GM18508 (cell line): ENCODE results near the gene MEAK7.

Source experiments
- ATAC-seq: cut with Tn5 transposase; IDR thresholded peaks from one replicate; pipeline ENCODE4 v1.9.1; 2021; ENCODE audit warnings: moderate number of reproducible peaks; ENCODE audit not compliant: insufficient read depth, unreplicated experiment

The MEAK7 gene

DNA sequence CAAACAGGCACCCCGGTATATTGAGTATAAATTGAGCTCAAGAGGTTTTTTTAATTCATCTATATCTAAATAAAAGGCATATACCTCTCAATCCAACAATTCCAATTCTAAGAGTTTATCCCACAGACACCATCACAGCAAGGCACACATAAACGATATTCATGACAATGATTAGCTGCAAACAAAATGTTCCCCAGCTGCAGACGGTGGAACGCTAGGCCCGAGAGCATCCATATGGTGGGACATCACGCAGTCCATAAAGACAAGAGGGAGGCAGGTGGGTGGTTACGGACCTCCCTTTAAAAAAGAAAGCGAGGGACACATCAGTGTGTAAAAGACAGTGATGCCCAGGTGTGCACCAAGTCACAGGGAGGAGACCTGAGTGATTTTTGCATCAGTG is 28.1 kb downstream of the MEAK7 start:
- no peak for ATAC-seq

DNA sequence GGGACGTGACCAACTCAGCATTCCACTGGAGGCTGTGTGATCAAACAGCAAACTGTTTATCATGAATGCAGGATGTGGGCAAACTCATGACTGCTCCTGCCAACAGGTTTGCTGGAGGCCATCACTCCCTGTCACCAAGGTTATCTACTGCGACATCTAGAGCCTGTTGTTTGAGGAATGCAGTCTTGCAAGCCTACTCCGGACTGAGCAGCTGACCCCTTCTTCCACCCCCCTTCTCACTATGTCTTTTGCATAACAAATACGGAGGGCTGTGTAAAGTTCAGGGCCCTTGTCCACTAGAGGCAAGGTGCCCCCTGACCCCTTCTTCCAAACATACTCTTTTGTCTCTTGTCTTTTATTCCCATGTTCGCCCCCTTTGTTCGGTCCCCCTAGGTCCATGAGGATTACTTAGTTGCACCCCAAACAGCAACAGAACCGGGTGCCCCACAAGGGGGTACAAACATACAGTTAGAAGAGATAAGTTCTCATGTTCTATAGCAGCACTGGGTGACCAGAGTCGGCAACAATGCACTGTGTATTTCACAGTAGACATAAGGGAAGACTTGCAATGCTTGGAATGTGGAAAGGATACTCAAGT is 28.7 kb downstream of the MEAK7 start:
- no peak for ATAC-seq

DNA sequence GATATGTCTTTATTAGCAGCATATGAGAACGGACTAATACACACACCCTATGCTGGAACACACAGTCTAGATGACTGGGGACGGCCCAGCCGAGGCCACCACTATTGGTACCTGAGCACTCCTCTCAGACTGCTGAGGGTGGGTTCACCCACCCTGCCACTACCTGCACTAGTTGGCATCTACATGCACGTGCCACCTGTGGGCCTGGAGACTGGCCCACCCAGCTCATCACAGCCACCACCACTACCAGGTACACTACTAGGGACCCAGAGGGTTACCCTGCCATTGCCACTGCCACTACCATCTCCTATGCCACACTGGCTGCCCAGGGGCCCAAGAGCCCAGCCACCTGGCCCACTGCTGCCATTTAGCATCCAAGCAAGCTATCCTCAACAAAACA is 32.5 kb downstream of the MEAK7 start:
- no peak for ATAC-seq

DNA sequence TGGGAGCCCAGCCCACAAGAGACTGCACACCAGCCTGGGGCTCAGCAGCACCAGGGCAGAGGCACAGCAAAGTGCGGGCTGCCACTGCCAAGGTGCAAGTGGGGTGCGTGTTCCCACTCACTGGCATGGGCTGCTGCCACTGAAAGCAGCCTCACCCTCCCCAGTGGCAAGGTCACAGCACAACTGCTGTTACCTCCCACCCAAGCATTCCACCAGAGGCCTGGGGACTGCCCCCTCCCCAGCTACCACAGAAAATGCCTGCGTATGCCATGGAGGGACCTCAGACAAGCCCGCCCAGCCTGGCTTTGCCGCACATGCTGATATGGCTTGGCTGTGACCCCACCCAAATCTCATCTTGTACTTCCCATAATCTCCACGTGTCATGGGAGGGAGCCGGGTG is 33.1 kb downstream of the MEAK7 start:
- ATAC-seq = no peak

DNA sequence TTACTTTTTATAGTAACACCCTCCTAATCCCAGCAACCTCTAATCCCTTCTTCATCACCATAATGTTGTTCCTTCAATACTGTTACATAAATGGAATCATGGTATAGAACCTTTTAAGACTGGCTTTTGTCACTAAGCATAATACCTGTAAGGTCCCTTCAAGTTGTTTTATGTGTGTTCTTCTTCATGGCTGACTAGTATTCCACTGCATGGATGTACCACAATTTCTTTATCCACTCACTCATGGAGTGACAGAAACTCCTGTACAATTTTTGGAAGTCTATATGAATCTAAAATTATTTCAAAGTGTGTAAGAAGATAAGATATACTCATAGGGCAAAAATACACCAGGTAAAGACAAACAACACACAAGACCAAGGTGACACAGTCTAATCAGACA is 36.8 kb downstream of the MEAK7 start:
- ATAC-seq = no peak

DNA sequence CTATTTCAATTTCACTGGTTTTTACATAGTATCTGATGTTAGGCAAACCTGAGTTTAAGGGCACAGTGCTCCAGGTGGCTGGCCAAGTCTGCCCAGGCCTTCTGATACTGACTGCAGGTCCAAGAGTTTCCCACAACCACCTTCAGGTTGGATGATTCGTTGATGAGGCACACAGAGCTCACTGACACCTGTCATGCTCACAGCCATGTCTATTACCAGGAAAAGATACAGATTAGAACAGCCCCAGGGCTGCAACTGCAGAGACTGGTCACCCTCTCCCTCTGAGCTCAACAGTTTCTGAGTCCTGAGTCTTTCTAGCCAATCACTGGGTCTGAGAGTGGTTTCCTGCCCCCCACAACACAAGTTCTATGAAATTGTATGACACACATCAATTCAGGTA is 37.2 kb downstream of the MEAK7 start:
- no peak for ATAC-seq

DNA sequence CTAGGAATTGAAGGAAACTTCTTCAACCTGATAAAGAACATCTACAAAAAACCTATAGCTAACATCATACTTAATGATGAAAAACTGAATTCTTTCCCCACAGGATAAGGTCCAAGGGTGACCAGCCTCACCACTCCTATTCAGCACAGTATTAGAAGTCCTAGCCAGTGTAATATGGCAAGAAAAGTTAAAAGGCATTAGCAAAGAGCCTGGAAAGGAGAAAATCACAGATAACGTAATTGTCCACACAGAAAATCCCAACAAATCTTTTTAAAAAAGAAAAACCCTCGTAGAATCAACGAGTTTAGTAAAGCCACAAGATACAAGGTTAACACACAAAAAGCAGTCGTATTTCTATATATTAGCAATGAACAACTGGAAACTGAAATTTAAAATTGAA is 37.8 kb downstream of the MEAK7 start:
- ATAC-seq = no peak

DNA sequence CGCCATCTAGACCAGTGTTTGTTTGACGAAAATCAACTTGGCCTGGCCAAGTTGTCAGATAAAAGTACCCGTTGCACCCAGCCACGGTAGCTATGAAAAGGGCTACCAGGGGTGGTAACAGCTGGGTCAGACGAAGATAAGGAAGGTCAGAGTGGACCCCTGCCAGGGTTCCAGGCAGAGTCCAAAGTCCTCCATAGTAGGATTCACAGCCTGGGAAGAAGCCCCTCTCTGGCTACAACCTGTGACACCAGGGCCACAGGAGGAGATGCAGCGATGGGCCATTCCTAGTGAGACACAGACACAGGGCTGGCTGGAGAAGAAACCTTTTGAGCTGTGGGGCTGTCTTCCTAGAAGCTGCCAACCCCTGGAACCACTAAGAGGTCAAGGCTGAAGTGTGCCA is 39.3 kb downstream of the MEAK7 start:
- no peak for ATAC-seq

DNA sequence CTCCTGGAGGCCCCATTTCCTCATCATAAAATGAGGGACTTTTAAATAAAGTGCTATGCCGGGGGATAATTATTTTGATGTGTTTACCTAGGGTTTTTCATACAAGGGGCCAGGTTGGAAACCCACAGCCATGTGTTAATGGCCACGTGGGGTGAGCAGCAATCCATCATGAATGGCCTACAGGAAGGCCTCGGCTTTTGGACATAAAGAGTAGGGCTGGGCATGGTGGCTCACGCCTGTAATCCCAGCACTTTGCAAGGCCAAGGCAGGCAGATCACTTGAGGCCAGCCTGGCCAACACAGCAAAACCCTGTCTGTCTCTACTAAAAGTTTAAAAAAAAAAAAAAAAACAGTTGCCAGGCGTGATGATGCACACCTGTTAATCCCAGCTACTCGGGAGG is 40.3 kb downstream of the MEAK7 start:
- ATAC-seq = no peak

DNA sequence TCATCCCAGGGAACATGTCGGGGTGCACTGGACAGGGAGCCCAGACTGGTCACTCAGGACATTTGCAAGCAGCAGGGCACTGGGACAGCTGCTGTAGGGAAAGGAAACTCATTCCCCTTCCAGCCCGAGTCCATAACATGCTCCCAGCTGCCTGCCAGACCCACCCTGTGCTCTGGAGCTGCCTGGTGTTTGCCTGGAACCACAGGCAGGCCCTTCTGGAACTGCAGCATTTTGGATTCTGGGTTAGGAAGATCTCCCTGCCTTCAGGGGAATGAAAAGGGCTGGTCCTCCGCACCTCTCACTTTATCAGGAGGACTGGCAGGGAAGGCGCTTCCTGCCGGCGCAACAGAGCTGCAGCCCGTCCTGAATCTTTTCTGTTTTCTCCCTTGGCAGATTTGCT is 41.2 kb downstream of the MEAK7 start:
- ATAC-seq = no peak

DNA sequence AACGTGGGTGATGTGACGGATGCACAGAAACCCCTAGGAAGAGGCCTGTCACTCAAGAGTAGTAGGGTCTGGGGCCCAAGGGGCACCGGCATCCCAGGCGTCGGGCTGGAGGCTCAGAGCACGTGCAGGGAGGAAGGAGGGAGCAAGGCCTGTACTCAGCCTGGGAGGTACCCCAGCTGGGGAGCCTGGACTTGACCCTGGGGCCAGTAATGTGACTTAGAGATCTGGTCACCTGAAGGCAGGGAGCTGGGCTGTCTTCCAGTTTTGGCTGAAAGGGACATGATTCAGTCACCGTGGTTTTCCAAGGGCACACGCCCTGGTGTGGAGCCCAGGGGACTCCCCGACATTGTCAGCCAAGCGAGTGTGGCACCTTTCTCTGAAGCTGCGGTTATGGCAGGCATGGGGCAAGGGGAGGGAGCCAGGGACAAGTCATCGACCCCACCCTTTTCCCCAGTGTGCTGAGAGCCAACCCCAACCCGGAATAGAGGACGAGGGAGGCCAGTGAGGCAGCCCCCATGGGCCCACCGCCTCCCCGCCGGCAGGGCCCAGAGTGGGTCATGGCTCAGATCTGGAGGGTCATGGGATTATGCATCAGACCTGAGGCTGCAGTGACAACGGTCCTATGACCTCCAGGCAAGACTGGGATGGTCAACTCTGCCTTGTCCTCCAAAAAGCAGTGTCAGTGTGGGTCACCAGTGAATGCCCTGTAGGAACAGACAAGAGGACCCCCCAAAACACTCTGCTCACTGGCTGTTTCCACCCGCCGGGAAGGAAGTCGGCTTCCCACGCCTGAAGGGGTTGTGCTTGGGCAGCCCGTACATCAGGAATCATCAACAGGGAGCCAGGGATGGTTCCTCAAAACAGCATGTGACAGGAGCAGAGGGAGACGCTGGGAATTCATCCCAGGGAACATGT is 41.9 kb downstream of the MEAK7 start:
- no peak for ATAC-seq

DNA sequence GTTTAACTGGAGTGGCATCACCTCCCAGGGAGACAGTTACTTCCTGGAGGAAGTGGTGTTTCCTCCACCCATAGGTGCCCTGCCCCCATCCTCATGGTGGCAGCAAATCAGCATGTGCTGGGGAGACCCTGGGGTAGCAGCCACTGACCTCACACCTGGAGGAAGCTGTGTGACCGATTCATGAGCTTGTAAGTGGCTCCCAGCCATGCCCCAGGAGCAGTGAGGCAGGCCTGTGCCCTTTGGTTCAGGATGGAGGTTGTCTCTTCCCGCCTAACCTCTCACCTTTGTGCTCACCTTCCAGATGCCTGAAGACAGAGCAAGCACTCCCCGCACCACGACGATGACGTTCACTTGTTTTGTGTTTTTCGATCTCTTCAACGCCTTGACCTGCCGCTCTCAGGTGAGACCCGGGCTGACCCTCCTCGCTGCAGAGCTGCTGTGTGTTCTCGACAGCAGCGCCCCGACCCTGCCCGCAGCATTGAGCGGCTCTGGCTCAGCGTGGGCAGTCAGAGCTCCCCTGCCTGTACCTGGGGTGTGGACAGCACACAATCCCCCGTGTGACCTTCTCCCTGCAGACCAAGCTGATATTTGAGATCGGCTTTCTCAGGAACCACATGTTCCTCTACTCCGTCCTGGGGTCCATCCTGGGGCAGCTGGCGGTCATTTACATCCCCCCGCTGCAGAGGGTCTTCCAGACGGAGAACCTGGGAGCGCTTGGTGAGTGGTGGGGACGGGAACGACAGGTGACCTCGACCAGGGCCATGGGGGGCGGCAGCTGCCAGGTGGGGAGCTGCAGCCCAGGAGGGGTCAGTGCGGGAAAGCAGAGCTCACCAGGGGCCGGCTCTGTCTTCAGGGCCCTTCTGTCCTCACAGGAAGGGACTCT is 42.8 kb downstream of the MEAK7 start:
- no peak for ATAC-seq

DNA sequence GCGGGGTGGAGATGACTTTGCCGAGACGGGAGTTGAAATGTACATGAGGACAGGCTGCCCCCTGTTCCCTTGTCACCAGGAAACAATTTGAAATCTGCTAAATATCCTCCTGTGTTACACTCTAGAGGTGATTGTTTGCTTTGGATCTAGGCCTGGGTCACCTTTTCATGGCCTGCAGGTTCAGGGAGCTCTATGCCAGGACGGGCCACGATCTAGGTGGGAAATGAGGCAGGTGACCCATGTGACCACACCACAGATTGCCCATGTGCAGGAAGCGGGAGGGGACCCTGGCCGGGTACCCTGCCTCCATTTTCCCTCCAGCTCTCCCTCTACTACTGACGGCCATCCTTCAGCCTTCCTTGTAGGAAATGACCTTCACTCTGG is 43.4 kb downstream of the MEAK7 start:
- no peak for ATAC-seq

DNA sequence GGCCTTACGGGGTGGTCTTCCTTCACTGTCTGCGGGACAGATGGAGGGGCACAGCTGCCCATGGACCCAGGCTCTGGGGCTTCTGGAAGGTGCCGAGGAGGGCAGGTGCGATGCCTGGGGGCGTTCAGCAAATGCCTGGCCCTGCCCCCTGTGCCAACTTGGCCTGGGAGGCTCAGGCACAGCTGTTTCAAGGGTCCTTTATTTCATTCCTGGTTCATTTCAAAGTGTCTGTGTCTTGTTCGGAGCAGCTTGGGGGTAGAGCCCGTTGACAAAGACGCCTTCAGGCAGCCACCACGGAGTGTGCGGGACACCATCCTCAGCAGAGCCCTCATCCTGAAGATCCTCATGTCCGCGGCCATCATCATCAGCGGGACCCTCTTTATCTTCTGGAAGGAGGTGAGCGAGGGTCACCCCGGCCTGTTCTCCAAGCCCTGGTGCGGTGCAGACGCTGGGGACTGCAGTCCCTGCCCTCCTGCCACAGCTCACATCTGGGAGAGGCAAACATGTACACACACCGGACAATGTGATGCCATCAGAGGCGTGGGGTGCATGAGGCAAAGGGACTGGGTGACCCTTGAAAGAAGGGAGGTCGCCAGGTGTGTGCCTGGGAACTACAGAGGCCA is 43.9 kb downstream of the MEAK7 start:
- ATAC-seq = no peak

DNA sequence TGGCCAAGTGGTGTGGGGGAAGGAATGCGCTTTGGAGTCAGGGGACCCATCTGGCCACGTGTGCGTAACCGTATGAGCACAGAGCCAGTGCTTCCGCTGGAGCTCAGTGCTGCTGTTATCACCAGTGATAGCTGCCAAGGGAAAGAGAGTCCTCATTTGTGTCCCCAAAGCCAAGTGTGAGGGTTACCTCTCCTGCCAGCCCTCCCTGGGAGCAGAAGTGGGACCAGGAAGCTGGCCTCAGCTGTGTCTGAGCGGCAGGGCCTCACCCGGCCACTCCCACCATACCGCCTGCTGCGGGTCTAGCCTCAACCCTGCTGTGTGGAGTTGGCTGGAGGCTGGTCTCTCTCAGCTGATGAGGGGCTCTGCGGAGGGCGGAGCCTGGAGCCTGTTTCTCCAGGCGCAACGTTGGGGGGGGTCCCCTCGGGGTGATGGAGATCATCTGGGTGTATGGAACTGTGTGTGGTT is 44.5 kb downstream of the MEAK7 start:
- no peak for ATAC-seq

DNA sequence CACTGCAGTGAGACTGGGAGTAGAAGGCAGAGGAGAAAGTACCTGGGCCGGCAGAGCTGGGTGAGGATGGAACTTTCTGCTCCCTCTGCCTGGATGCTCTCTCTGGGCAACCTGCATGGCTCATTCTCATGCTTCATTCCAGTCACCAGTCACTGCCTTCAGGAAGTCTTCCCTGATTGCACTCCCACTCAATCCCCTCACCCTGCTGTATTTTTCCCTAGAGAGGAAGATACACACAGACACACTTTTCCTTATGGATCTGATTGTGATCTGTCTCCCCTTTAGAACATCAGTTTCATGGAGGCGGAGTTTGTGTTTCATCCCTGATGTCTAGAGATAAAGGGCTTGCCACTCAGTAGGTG is 44.9 kb downstream of the MEAK7 start:
- no peak for ATAC-seq

DNA sequence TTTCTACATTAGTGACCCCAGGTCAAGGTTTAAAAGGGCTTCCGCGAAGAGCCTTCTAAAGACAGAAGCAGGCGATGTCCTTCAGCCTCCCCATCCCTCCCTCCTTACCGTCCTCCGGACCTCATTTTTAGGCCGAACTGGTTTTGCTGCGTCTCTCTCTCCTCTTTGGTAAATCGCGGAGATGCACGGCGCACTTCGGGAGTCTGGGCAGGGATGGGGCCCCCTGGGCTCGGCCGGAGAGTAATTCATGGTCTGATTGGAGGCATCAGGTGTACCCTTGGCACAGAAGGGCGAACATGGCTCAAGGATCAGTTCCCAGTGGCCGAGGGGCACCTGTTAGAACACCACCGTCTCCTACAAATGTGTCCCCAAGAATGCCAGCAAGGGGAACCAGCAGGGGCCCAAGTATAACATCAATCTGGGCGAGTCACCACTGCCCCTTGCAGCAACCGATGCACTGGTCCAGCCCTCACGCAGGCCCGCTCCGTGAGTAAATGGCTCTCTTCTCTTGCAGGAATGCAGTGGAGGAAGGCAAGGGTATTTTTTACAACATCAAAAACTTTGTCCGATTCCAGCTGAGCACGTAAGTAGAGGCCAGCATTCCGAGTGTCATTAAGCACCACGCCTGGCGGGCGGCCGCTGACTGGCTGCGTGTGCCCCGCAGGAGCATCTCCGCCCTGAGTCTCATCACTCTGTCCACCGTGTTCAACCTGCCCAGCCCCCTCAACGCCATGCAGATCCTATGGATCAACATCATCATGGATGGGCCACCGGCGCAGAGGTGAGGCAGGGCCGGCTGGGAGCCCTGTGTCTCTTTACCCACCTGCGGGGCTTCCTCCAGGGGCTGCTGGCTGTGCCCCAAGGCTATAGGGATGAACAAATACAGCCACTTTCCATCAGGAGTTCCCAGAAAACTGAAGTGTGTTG is 45.6 kb downstream of the MEAK7 start:
- ATAC-seq = no peak

DNA sequence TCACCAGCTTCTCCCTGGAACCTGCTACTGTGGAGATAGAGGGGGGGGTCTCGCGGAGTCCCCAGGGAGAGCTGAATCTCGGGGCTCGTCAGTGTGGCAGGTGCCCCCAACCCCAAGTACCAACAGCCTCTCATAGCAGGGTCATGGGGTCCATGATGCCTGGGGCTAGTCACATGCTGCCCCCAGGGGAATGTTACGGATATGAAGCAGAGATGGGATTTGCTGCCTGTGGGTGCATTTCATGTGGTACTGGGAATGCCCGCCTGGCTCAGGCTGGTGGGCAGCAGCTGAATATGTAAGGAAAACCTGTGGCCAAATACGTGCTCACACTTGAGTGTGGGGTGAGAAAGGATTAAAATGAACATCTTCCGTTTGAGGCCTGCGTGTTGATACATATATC is 49.4 kb downstream of the MEAK7 start:
- no peak for ATAC-seq
